HepG2 (cell line): ENCODE measurements around the gene MECR. TPM values are rescaled to one million over a fixed set of nuclear protein-coding genes. Genes with fewer than 3 reads are reported as not detected.

ENCODE experiments used
- FOXM1 ChIP-seq: sonication (generic); formaldehyde crosslinking; IDR thresholded peaks from 2 replicates; pipeline ENCODE4 v1.5.0; 2020; ENCODE audit warnings: missing genetic modification reagents
- GZF1 ChIP-seq: sonication (generic); formaldehyde crosslinking; IDR thresholded peaks from 2 replicates; pipeline ENCODE4 v1.5.1; 2020; ENCODE audit warnings: mild to moderate bottlenecking, missing genetic modification reagents
- KLF16 ChIP-seq, 2 experiments: sonication (generic) in 1 of 2; formaldehyde crosslinking in 1 of 2; IDR thresholded peaks; 2 replicates each; pipeline versions ENCODE4 v1.6.1 to v1.8.0; 2016 to 2023; ENCODE audit warnings: missing genetic modification reagents in 2 of 2, missing compliant biosample characterization in 1 of 2
- KMT2B ChIP-seq: IDR thresholded peaks from 2 replicates; pipeline ENCODE4 v1.6.1; 2016; ENCODE audit warnings: missing genetic modification reagents, missing compliant biosample characterization
- LCORL ChIP-seq, 2 experiments: fragments of 450-650 bp in 1 of 2; sonication (generic) in 1 of 2; formaldehyde crosslinking in 1 of 2; IDR thresholded peaks; 2 replicates each; pipeline versions ENCODE4 v1.5.0 to v1.6.1; 2017 to 2020; ENCODE audit warnings: antibody characterized with exemption in 1 of 2, missing genetic modification reagents in 1 of 2
- MBD4 ChIP-seq: IDR thresholded peaks from 2 replicates; pipeline ENCODE4 v1.6.1; 2012; ENCODE audit warnings: low read length, inconsistent platforms, borderline replicate concordance
- NFYB ChIP-seq: sonication (generic); formaldehyde crosslinking; IDR thresholded peaks from 2 replicates; pipeline ENCODE4 v1.4.0; 2020; ENCODE audit warnings: missing genetic modification reagents
- NFYC ChIP-seq: IDR thresholded peaks from 2 replicates; pipeline ENCODE4 v1.6.1; 2016; ENCODE audit warnings: missing genetic modification reagents, missing compliant biosample characterization
- NONO ChIP-seq, 2 experiments: fragments of 450-650 bp in 1 of 2; sonication (generic) in 1 of 2; formaldehyde crosslinking in 1 of 2; IDR thresholded peaks in 1 of 2; conservative IDR thresholded peaks in 1 of 2; 2 replicates each; pipeline versions ENCODE4 v1.6.1 to v1.8.0; 2017 to 2022; ENCODE audit warnings: mild to moderate bottlenecking in 1 of 2, missing genetic modification reagents in 1 of 2, moderate library complexity in 1 of 2
- SETDB1 ChIP-seq: sonication (generic); formaldehyde crosslinking; IDR thresholded peaks from 2 replicates; pipeline ENCODE4 v1.5.1; 2020; ENCODE audit warnings: missing genetic modification reagents, mild to moderate bottlenecking, borderline replicate concordance
- SIN3B ChIP-seq: fragments of 150-350 bp; IDR thresholded peaks from 2 replicates; pipeline ENCODE4 v1.6.1; 2014; ENCODE audit warnings: low read length
- SMAD9 ChIP-seq: sonication (generic); formaldehyde crosslinking; IDR thresholded peaks from 2 replicates; pipeline ENCODE4 v1.5.1; 2020; ENCODE audit warnings: mild to moderate bottlenecking, missing genetic modification reagents
- SUZ12 ChIP-seq: fragments of 150-350 bp; IDR thresholded peaks from 2 replicates; pipeline ENCODE4 v1.6.1; 2014; ENCODE audit warnings: low read depth, low read length
- TBX3 ChIP-seq: fragments of 450-650 bp; IDR thresholded peaks from 2 replicates; pipeline ENCODE4 v1.6.1; 2017; ENCODE audit warnings: antibody characterized with exemption, mild to moderate bottlenecking, inconsistent platforms, borderline replicate concordance
- TGIF2 ChIP-seq: IDR thresholded peaks from 2 replicates; pipeline ENCODE4 v1.6.1; 2016; ENCODE audit warnings: control low read depth, missing compliant biosample characterization
- ZBTB21 ChIP-seq: sonication (generic); formaldehyde crosslinking; IDR thresholded peaks from 2 replicates; pipeline ENCODE4 v1.4.0; 2020; ENCODE audit warnings: missing genetic modification reagents
- ZNF296 ChIP-seq: sonication (generic); formaldehyde crosslinking; conservative IDR thresholded peaks from 2 replicates; pipeline ENCODE4 v1.5.0; 2020; ENCODE audit warnings: mild to moderate bottlenecking, missing genetic modification reagents
- ZNF724P ChIP-seq: sonication (generic); formaldehyde crosslinking; IDR thresholded peaks from 2 replicates; pipeline ENCODE4 v1.8.0; 2022; ENCODE audit warnings: missing genetic modification reagents, borderline replicate concordance
- ZNF782 ChIP-seq: sonication (generic); formaldehyde crosslinking; IDR thresholded peaks from 2 replicates; pipeline ENCODE4 v1.4.0; 2020; ENCODE audit warnings: missing genetic modification reagents, mild to moderate bottlenecking, borderline replicate concordance
- polyA plus RNA-seq, 8 experiments: library from polyadenylated mRNA; depleted of rRNA in 3 of 8; stranded (reverse) in 7 of 8; unstranded in 1 of 8; fragments of >200 nt; fragmentation: Illumina TruSeq in 4 of 8; extraction: Trizol in 4 of 8; gene quantifications; 2 replicates each; pipeline versions ENCODE4 v1.2.1 to v1.2.3, GENCODE V29; 2011 to 2016; ENCODE audit warnings: low read depth in 4 of 8, missing spikeins in 1 of 8, mixed read lengths in 1 of 8; ENCODE audit not compliant: insufficient read depth in 1 of 8
- total RNA-seq, 5 experiments: library from RNA; depleted of rRNA; stranded (reverse); fragments of >200 nt; fragmentation: Illumina TruSeq; extraction: Trizol; gene quantifications; 2 replicates each; pipeline ENCODE4 v1.2.3, GENCODE V29; 2016; ENCODE audit warnings: low read depth in 1 of 5
- TF ChIP-seq, protein P1 (sequence below): sonication (generic); formaldehyde crosslinking; IDR thresholded peaks from 2 replicates; pipeline ENCODE4 v1.5.0; 2020; ENCODE audit warnings: mild to moderate bottlenecking, missing genetic modification reagents, moderate library complexity
- TF ChIP-seq, protein P2 (sequence below): IDR thresholded peaks from 2 replicates; pipeline ENCODE4 v1.6.1; 2016; ENCODE audit warnings: low read depth, missing genetic modification reagents, missing compliant biosample characterization
- TF ChIP-seq, protein P3 (sequence below): sonication (generic); formaldehyde crosslinking; IDR thresholded peaks from 2 replicates; pipeline ENCODE4 v1.5.1; 2020; ENCODE audit warnings: mild to moderate bottlenecking, missing genetic modification reagents, borderline replicate concordance

The MECR gene
- total and polyA plus RNA-seq, 2 of the 13 experiments (the other 11 are each of a cell fraction or from before 2014, with no cell fraction given): 18.8 to 24.9 TPM

DNA sequence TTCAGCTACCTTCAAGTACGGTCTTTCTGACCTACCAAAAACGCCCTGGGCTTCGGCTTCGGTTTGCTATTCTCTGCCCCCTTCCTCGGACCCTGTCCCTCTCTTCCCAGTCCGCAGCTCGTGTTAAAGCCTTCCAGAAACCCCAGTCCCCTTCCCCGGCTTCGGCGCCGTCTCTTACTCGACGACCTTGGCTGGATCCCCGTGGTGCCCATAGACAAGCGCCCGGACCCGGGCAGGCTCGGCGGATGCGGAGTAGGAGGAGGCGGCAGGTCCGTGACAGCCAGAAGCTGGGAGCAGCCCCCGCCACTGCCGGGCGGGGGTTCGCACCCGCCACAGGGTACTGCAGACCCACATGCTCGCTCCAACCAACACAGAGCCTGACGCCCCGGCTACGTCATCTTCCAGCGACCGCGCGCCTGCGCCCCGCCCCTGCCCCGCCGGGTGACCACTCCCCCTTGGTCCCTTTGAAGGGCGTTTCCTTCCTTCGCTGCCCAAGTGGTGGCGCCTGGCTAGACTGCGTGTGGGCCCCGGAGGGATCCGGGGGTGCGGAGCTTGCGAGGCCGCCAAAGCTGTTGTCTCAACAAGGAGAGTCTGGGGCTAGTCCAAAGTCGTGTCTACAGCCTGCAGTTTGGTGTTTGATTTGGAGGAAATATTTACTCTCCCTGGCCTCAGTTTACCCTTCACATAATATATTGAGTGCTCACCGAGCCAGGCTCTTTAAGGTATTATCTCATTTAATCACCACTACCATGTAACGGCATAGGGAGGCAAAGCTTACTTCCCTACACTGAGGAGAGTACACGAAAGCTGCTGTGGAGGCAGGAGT, at the start of gene MECR (continued):
- TF ChIP-seq ZBTB21 (CRISPR knock-in tag) (no peak), TBX3 (no peak), MBD4 (no peak), SIN3B (peak; percentile 75; the same call in 1 of the 2 replicates), SETDB1 (CRISPR knock-in tag) (no peak), NFYB (CRISPR knock-in tag) (peak; percentile 49; the same call in 1 of the 2 replicates), ZNF724P (CRISPR knock-in tag) (peak; percentile 87), GZF1 (CRISPR knock-in tag) (no peak), LCORL (IDR thresholded peaks at IDR 0.05) (no peak), LCORL (CRISPR knock-in tag; IDR thresholded peaks at IDR 0.05) (no peak; the same call in 1 of the 2 replicates), ZNF782 (CRISPR knock-in tag) (no peak), NFYC (CRISPR knock-in tag) (peak; percentile 51), FOXM1 (CRISPR knock-in tag) (no peak), TGIF2 (CRISPR knock-in tag) (peak; percentile 80; the same call in 1 of the 2 replicates), ZNF296 (CRISPR knock-in tag) (no peak), KMT2B (CRISPR knock-in tag) (peak; percentile 91), KLF16 (CRISPR knock-in tag; IDR thresholded peaks at IDR 0.05) (peak in 1 of 2 experiments; percentile 79; a peak in 1 of 4 replicates), NONO (IDR thresholded peaks at IDR 0.05) (no peak), NONO (CRISPR knock-in tag; conservative IDR thresholded peaks at IDR 0.05) (peak; percentile 69; the same call in 1 of the 2 replicates), SUZ12 (no peak), SMAD9 (CRISPR knock-in tag) (no peak)
- TF ChIP-seq, protein P1, sequence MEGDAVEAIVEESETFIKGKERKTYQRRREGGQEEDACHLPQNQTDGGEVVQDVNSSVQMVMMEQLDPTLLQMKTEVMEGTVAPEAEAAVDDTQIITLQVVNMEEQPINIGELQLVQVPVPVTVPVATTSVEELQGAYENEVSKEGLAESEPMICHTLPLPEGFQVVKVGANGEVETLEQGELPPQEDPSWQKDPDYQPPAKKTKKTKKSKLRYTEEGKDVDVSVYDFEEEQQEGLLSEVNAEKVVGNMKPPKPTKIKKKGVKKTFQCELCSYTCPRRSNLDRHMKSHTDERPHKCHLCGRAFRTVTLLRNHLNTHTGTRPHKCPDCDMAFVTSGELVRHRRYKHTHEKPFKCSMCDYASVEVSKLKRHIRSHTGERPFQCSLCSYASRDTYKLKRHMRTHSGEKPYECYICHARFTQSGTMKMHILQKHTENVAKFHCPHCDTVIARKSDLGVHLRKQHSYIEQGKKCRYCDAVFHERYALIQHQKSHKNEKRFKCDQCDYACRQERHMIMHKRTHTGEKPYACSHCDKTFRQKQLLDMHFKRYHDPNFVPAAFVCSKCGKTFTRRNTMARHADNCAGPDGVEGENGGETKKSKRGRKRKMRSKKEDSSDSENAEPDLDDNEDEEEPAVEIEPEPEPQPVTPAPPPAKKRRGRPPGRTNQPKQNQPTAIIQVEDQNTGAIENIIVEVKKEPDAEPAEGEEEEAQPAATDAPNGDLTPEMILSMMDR (CRISPR knock-in tag): peak; percentile 75
- TF ChIP-seq, protein P2, sequence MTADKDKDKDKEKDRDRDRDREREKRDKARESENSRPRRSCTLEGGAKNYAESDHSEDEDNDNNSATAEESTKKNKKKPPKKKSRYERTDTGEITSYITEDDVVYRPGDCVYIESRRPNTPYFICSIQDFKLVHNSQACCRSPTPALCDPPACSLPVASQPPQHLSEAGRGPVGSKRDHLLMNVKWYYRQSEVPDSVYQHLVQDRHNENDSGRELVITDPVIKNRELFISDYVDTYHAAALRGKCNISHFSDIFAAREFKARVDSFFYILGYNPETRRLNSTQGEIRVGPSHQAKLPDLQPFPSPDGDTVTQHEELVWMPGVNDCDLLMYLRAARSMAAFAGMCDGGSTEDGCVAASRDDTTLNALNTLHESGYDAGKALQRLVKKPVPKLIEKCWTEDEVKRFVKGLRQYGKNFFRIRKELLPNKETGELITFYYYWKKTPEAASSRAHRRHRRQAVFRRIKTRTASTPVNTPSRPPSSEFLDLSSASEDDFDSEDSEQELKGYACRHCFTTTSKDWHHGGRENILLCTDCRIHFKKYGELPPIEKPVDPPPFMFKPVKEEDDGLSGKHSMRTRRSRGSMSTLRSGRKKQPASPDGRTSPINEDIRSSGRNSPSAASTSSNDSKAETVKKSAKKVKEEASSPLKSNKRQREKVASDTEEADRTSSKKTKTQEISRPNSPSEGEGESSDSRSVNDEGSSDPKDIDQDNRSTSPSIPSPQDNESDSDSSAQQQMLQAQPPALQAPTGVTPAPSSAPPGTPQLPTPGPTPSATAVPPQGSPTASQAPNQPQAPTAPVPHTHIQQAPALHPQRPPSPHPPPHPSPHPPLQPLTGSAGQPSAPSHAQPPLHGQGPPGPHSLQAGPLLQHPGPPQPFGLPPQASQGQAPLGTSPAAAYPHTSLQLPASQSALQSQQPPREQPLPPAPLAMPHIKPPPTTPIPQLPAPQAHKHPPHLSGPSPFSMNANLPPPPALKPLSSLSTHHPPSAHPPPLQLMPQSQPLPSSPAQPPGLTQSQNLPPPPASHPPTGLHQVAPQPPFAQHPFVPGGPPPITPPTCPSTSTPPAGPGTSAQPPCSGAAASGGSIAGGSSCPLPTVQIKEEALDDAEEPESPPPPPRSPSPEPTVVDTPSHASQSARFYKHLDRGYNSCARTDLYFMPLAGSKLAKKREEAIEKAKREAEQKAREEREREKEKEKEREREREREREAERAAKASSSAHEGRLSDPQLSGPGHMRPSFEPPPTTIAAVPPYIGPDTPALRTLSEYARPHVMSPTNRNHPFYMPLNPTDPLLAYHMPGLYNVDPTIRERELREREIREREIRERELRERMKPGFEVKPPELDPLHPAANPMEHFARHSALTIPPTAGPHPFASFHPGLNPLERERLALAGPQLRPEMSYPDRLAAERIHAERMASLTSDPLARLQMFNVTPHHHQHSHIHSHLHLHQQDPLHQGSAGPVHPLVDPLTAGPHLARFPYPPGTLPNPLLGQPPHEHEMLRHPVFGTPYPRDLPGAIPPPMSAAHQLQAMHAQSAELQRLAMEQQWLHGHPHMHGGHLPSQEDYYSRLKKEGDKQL (CRISPR knock-in tag): no peak
- TF ChIP-seq, protein P3, sequence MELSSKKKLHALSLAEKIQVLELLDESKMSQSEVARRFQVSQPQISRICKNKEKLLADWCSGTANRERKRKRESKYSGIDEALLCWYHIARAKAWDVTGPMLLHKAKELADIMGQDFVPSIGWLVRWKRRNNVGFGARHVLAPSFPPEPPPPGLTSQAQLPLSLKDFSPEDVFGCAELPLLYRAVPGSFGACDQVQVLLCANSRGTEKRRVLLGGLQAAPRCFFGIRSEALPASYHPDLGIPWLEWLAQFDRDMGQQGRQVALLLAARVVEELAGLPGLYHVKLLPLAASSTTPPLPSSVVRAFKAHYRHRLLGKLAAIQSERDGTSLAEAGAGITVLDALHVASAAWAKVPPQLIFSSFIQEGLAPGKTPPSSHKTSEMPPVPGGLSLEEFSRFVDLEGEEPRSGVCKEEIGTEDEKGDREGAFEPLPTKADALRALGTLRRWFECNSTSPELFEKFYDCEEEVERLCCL (CRISPR knock-in tag): no peak
